Activated CD4-positive, CD25-positive, alpha-beta regulatory T cell (primary cell): Measurements from ENCODE around the gene ARL4A.
A peak's percentile ranks its signal among the peaks of the same experiment; 100 is the strongest.

Source experiments
- DNase-seq, 4 experiments: peaks; one replicate each; lab custom pipeline; 2025; lab: John Stamatoyannopoulos, UW

The ARL4A gene

GRCh38 chr7:12701433-12701832, 14.0 kb downstream of the ARL4A start:
- DNase-seq: no peak

GRCh38 chr7:12703881-12704280, 16.4 kb downstream of the ARL4A start:
- DNase-seq: no peak

GRCh38 chr7:12705878-12706277, 18.4 kb downstream of the ARL4A start:
- DNase-seq: no peak

DNA sequence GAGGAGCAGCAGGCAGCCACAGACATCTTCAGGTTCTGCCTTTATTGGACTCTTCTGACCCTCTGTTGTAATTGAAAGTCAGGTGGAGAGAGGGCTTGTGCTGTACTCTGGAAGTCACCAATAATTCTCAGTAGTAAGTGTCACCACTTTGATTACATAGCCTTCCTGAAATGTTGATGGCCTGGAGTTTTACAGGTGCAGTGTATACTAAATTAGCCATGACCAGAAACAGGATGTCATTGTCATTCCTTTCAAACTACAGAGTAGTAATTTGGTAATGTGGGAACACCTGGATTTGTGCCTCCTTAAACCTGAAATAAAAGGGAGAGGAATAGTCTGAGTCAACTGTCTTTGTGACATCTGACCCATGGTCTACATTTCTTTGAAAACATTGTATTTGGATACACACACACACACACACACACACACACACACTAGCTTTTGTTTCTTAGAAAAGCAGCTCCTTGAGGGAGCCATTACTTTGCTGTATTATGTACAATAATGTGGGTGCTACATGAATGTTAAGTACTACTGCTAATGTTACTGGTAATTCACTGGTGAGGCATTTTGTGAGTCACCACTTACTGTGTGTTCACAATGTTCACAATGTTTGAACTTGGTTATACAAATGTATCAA, 19.6 kb downstream of the ARL4A start:
- DNase-seq: no peak

GRCh38 chr7:12708314-12708713, 20.9 kb downstream of the ARL4A start:
- DNase-seq: no peak

GRCh38 chr7:12709726-12710502, 22.5 kb downstream of the ARL4A start:
- DNase-seq: no peak

DNA sequence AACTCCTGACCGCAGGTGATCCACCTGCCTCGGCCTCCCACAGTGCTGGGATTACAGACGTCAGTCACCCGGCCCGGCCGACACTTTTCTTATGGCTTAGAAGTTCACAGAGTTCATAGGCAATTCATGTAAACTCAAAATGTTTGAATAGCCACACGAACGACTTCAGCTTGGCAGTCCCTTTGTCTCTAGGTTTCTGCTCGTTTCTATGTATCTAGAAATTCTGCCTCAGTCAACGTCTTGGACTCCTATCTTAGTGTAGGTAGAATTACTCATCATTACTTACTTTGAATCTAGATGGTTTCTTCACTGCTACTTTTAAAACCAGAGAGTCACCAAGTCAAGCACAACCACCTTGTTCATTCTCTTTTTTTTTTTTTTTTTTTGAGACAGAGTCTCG, 23.7 kb downstream of the ARL4A start:
- no peak for DNase-seq

- no peak for DNase-seq
These were observed 24.8 kb downstream of the ARL4A start for GRCh38 chr7:12712236-12712635.

GRCh38 chr7:12713625-12714378, 26.4 kb downstream of the ARL4A start:
- no peak for DNase-seq

- no peak for DNase-seq
These were observed 26.9 kb downstream of the ARL4A start for GRCh38 chr7:12714379-12714737.

- no peak for DNase-seq
These were observed 28.1 kb downstream of the ARL4A start for GRCh38 chr7:12715372-12716133.

DNA sequence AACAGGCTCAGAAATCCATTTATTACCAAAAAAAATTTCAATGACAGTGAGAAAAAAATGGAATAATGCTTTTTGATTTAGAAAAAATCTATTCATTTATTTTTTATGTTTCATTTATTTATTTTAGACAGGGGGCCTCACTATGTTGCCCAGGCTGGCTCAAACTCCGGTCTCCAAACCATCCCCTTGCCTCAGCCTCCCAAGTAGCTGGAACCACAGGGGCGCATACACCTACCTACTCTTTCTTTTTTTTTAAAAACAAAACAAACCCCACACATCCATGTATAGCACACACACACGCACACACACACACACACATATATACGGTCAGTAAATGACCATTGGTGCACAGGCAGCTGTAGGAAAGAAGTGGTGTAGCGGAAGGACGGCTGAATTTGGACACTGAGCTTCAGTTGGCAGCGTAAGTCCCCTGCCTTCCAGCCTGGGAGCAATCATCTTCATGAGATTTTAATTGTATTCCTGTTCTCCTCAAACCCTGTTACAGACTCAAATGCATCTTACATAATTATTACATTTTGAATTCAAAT, 28.8 kb downstream of the ARL4A start:
- DNase-seq: no peak

- DNase-seq: no peak
These were observed 29.3 kb downstream of the ARL4A start for GRCh38 chr7:12716722-12717121.

DNA sequence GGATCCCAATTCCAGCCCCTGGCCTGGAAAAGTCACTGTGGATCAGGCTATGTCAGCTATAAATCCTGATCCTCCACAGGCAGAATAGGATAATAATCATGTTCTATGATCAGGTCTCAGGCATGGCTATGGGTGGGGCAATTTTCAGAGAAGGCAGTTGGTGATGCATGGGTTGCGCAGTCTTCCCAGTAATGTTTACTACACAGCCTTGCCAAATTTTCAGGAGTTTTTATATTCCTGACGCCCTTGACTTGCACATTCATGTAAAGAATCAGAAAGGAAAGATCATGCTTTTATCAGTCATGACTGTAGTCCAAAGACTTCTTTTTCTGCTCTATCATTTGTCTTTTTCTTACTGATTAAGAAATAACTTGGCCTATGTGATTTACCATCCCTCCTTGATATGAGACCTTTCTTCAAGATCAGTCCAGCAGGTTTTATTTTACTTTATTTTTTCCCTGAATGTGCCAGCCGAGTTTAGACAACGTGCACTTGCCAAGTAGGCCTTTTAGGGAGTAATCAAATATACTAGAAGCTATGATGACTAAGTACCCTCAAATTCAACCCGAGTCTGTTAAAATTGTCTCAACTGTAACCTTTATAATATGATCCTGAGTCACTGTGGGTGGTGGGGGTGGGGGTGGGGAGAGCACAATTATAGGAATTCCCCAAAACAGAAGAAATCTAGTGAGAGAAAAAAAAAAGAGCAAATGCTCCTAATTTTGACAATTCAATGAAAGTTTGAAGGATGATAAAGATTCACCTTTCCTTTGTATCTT, 31.9 kb downstream of the ARL4A start:
- DNase-seq: peak in 1 of 4 experiments; percentile 7

DNA sequence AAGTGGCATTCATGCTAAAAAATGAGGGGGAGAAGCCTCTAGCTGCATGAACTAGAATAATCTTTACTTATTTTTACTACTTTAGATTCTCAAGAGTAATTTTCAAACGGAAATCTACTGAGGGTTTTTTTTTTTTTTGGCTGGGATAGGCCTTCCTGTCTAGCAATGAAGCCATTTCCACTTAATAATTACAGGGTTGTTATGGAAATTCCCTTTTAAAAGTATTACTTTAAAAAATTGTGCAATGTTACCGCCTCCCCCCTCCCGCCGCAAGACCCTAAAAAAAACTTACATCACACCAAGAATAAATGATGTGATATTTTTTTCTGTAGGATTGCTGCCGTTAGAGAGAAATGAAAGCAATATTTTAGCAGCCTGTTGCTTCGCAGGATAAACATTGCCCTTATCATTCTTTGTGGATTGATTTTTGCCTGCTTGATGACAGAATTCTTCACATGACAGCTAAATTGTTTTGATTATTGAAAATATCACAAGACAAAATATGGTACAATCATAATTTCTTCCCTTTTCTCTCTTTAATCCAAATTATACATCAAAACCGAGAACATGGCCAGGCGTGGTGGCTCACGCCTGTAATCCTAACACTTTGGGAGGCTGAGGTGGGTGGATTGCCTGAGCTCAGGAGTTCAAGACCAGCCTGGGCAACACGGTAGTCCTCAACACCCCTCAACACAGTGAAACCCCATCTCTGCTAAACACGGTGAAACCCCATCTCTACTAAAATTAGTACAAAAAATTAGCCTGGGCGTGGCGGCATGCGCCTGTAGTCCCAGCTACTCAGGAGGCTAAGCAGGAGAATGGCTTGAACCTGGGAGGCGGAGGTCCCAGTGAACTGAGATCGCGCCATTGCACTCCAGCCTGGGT, 32.8 kb downstream of the ARL4A start:
- DNase-seq: no peak

DNA sequence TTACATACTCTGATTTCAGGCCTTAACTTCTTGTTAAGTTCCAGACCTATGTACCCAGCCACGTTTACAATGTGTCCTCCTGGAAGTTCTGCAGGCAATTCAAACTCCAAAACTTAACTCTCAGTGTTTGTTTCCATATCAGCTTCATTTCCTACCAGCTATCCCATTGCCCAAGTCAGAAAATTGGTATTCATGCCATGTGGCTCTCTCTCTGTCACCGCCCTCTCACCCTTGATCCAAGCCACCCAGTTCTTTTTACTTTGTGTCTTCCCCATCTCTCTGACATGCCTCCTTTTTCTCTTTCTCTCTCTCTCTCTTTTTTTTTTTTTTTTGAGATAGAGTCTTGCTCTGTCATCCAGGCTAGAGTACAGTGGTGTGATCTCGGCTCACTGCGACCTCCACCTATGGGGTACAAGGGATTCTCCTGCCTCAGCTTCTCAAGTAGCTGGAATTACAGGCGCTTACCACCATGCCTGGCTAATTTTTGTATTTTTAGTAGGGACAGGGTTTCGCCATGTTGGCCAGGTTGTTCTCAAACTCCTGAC, 33.9 kb downstream of the ARL4A start:
- DNase-seq: no peak

DNA sequence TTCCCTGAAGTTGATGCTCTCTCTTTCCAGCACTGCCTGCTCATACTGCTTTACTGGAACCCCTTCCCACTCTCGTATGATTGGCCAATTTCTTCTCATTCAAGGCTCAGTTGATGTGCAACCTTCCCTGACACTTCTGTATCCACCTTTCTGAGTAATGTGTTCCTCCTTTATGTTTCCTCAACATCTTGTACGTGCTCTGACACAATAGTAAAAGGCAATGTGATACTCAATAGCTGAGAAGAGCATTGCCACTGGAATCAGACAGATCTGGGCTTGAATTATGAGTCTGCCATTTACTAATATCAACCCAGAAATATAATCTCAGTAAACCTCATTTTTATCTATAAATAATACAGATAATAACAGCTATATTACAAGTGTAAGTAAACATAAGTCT, 34.7 kb downstream of the ARL4A start:
- DNase-seq: no peak

- DNase-seq: no peak
These were observed 35.5 kb downstream of the ARL4A start for GRCh38 chr7:12722636-12723605.
